Sigmoid colon (tissue), 4 donors: ENCODE results near the gene SV2B.

Experiments
- CTCF ChIP-seq, 4 experiments: fragments of 450-650 bp in 3 of 4; fragments of 200-600 bp in 1 of 4; IDR thresholded peaks; one replicate each; pipeline ENCODE4 v1.5.1; 2016 to 2019; ENCODE audit warnings: antibody characterized with exemption in 4 of 4, mild to moderate bottlenecking in 3 of 4, moderate library complexity in 2 of 4
- EP300 ChIP-seq, 4 donors: sonication (generic); formaldehyde crosslinking; IDR thresholded peaks; one replicate each; pipeline ENCODE4 v1.6.1; 2017; ENCODE audit warnings: antibody characterized with exemption in 4 of 4
- POLR2A ChIP-seq, 2 donors: fragments of 450-650 bp; IDR thresholded peaks; one replicate each; pipeline ENCODE4 v1.6.1; 2016; ENCODE audit warnings: antibody characterized with exemption in 2 of 2, mild to moderate bottlenecking in 2 of 2, moderate library complexity in 2 of 2

- TF ChIP-seq CTCF (IDR thresholded peaks at IDR 0.05) (no peak), POLR2A (IDR thresholded peaks at IDR 0.05) (no peak), EP300 (IDR thresholded peaks at IDR 0.05) (no peak)
Measured at GRCh38 chr15:91152896-91153581, 53.0 kb downstream of the SV2B start.
